Thyroid gland (tissue), 4 donors: Measurements from ENCODE around the gene FGF5. TPM values are rescaled to one million over a fixed set of nuclear protein-coding genes. Genes with fewer than 3 reads are reported as not detected.

Source experiments
- DNase-seq, 2 donors: peaks; one replicate each; pipeline ENCODE4 v3.0.0-alpha.2; 2019
- H3K27ac ChIP-seq, 3 donors: fragments of 200-600 bp; sonication (generic); 1 replicate in 2 of 3; 2 replicates in 1 of 3; pipeline ENCODE4 v1.5.1; 2016 to 2019; ENCODE audit warnings: mild to moderate bottlenecking in 1 of 3, moderate library complexity in 1 of 3
- H3K27me3 ChIP-seq: fragments of 200-600 bp; sonication (generic); one replicate; pipeline ENCODE4 v1.5.1; 2019
- H3K36me3 ChIP-seq, 2 donors: fragments of 200-600 bp; sonication (generic); one replicate each; pipeline ENCODE4 v1.5.1; 2016 to 2019
- H3K4me1 ChIP-seq, 2 donors: fragments of 200-600 bp; sonication (generic); one replicate each; pipeline ENCODE4 v1.5.1; 2017 to 2019
- H3K4me3 ChIP-seq, 3 donors: fragments of 200-600 bp; sonication (generic); replicated peaks in 1 of 3; 1 replicate in 2 of 3; 2 replicates in 1 of 3; pipeline ENCODE4 v1.5.1; 2016; ENCODE audit warnings: mild to moderate bottlenecking in 1 of 3
- H3K9me3 ChIP-seq: fragments of 200-600 bp; sonication (generic); one replicate; pipeline ENCODE4 v1.5.1; 2017
- CTCF ChIP-seq, 6 experiments: fragments of 200-600 bp in 3 of 6; fragments of 450-650 bp in 3 of 6; sonication (generic) in 3 of 6; IDR thresholded peaks; one replicate each; pipeline ENCODE4 v1.5.1; 2016 to 2019; ENCODE audit warnings: antibody characterized with exemption in 6 of 6, mild to moderate bottlenecking in 2 of 6, inconsistent platforms in 1 of 6, moderate library complexity in 1 of 6
- POLR2A ChIP-seq, 2 donors: fragments of 450-650 bp; IDR thresholded peaks; one replicate each; pipeline ENCODE4 v1.6.1; 2017; ENCODE audit warnings: antibody characterized with exemption in 2 of 2, mild to moderate bottlenecking in 2 of 2, moderate library complexity in 1 of 2
- WGBS, 2 donors: methylation state at CpG; one replicate each; pipeline ENCODE4 v1.1.5; 2017; 5-methylcytosine and 5-hydroxymethylcytosine counted together
- intact Hi-C: fragments of 100-400 bp; cut with DNase I; formaldehyde crosslinking; loops from one replicate; pipeline ENCODE4 v1.15.1; 2023
- total RNA-seq, 4 donors: library from RNA; depleted of rRNA; stranded (reverse); fragments of >200 nt; gene quantifications; one replicate each; pipeline ENCODE4 v1.2.3, GENCODE V29; 2016

The FGF5 gene, protein sequence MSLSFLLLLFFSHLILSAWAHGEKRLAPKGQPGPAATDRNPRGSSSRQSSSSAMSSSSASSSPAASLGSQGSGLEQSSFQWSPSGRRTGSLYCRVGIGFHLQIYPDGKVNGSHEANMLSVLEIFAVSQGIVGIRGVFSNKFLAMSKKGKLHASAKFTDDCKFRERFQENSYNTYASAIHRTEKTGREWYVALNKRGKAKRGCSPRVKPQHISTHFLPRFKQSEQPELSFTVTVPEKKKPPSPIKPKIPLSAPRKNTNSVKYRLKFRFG
- not detected for total RNA-seq

GRCh38 chr4:80266253-80266901 is at the start of gene FGF5:
TSS of gene FGF5 (plus strand) at chr4:80266664. CDS start at chr4:80266825, 161 bp downstream.
- Histone ChIP-seq H3K27me3 (peaks cover 19% of the 10 kb centered on the region), H3K4me3 (peak within 1 kb of the TSS in 1 of 3 donors; percentile 17), H3K36me3 (no peaks in the 10 kb centered on the region), H3K27ac (no peak within 1 kb of the TSS), H3K4me1 (peaks cover 17 to 18% of the 10 kb centered on the region in 2 donors), H3K9me3 (no peaks in the 10 kb centered on the region)
- DNase-seq: peak; percentile 34 to 43
- no peak for TF ChIP-seq CTCF (IDR thresholded peaks at IDR 0.05)
- WGBS, 2 donors: 1 to 3% methylated on average over 23 to 27 of the region's 50 CpGs
- intact Hi-C loops: no loop called here

- intact Hi-C loops: loop anchor here (10.0 kb wide), 2 partner anchors 105 to 1265 kb away; no protein-coding TSS in a partner anchor
- 44% methylated on average over 5 of the region's 5 CpGs for WGBS, 2 donors
Measured at GRCh38 chr4:80219301-80220025, 47.0 kb upstream of the FGF5 start.

GRCh38 chr4:80220711-80221110 is 45.8 kb upstream of the FGF5 start:
- Histone ChIP-seq H3K36me3 (no peaks in the 10 kb centered on the region), H3K9me3 (no peaks in the 10 kb centered on the region), H3K4me3 (no peak overlapping the region), H3K27ac (no peak overlapping the region), H3K27me3 (peaks cover 7% of the 10 kb centered on the region), H3K4me1 (no peaks in the 10 kb centered on the region)
- no peak for TF ChIP-seq CTCF (IDR thresholded peaks at IDR 0.05)
- TF ChIP-seq POLR2A (IDR thresholded peaks at IDR 0.05): no peak
- 42 to 47% methylated on average over 3 of the region's 3 CpGs for WGBS, 2 donors
- intact Hi-C loops: loop anchor here (10.0 kb wide), 1 partner anchor 104 kb away; no protein-coding TSS in a partner anchor
- no peak for DNase-seq

More at GRCh38 chr4:80219301-80220025, 47.0 kb upstream of the FGF5 start:
- H3K36me3 ChIP-seq: no peaks in the 10 kb centered on the region
- H3K27ac ChIP-seq: no peak overlapping the region
- H3K9me3 ChIP-seq: no peaks in the 10 kb centered on the region
- TF ChIP-seq POLR2A (IDR thresholded peaks at IDR 0.05) (no peak), CTCF (IDR thresholded peaks at IDR 0.05) (no peak)
- no peak for DNase-seq
- no peak overlapping the region for H3K4me3 ChIP-seq
- H3K4me1 ChIP-seq: no peaks in the 10 kb centered on the region
- peaks cover 7% of the 10 kb centered on the region for H3K27me3 ChIP-seq

DNA sequence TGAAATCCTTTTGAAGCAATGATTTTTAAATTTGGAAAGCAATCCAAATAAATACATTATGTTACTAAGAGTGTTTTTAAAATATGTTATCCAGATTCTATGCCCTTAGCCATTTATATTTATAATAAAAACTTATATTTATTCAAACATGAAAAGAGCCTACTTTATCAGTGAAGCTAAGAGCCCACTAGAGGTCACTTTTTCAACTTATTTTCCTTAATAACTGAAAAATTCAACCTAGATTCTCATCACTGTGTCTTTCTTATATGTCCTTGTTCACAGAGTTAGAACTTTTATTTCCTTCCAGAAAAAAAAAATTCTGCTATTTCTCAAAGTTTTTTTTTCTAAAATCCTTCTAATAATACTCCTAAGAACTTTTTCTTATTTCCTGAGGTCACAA is 45.3 kb upstream of the FGF5 start:
- no peak for DNase-seq
- H3K27ac ChIP-seq: no peak overlapping the region
- H3K9me3 ChIP-seq: no peaks in the 10 kb centered on the region
- H3K4me1 ChIP-seq: no peaks in the 10 kb centered on the region
- no peaks in the 10 kb centered on the region for H3K36me3 ChIP-seq
- no peak overlapping the region for H3K4me3 ChIP-seq
- TF ChIP-seq CTCF (IDR thresholded peaks at IDR 0.05) (peak in 3 of 6 experiments; percentile 17 to 35 (median 21)), POLR2A (IDR thresholded peaks at IDR 0.05) (no peak)
- H3K27me3 ChIP-seq: peaks cover 7% of the 10 kb centered on the region
- intact Hi-C loops: loop anchor here (10.0 kb wide), 1 partner anchor 104 kb away; no protein-coding TSS in a partner anchor
